Peyer's patch (tissue), 4 donors: ENCODE results near the gene IGSF5.

Source experiments
- POLR2A ChIP-seq, 2 donors: fragments of 450-650 bp; IDR thresholded peaks; one replicate each; pipeline ENCODE4 v1.5.1; 2017; ENCODE audit warnings: antibody characterized with exemption in 2 of 2, mild to moderate bottlenecking in 2 of 2, moderate library complexity in 2 of 2
- TF ChIP-seq, protein P1 (sequence below), 6 experiments: fragments of 450-650 bp in 4 of 6; fragments of 200-600 bp in 2 of 6; sonication (generic) in 1 of 6; IDR thresholded peaks; one replicate each; pipeline ENCODE4 v1.5.1; 2017 to 2019; ENCODE audit warnings: antibody characterized with exemption in 6 of 6, mild to moderate bottlenecking in 3 of 6, moderate library complexity in 1 of 6

DNA sequence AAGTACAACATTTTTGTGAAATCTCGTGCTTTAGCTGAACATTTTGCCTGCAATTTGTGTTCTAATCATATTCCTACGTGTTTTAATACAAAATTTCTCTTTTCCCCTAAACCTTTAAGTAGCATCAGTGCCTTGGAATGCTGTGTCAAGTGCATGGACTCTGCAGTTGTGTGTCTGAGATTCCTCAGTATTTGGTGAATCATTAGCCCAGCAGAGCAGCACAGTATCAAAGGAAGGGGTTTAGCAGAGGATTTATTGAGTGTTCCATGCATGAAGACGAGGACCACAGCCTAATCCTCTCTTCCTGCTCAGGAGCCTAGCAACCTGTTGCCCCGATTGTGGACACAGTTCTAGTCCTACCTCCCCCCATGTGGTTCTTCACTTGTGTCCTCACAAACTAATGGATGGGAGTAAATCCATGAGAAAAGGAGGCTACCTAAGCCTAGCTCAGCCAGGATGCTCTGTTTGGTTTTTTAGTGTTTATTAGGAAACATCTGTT is 92.9 kb downstream of the IGSF5 start:
- TF ChIP-seq, protein P1, sequence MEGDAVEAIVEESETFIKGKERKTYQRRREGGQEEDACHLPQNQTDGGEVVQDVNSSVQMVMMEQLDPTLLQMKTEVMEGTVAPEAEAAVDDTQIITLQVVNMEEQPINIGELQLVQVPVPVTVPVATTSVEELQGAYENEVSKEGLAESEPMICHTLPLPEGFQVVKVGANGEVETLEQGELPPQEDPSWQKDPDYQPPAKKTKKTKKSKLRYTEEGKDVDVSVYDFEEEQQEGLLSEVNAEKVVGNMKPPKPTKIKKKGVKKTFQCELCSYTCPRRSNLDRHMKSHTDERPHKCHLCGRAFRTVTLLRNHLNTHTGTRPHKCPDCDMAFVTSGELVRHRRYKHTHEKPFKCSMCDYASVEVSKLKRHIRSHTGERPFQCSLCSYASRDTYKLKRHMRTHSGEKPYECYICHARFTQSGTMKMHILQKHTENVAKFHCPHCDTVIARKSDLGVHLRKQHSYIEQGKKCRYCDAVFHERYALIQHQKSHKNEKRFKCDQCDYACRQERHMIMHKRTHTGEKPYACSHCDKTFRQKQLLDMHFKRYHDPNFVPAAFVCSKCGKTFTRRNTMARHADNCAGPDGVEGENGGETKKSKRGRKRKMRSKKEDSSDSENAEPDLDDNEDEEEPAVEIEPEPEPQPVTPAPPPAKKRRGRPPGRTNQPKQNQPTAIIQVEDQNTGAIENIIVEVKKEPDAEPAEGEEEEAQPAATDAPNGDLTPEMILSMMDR (IDR thresholded peaks at IDR 0.05) = no peak
- no peak for TF ChIP-seq POLR2A (IDR thresholded peaks at IDR 0.05)
